ENCODE results near the gene XKR7.

XKR7 gene

DNA sequence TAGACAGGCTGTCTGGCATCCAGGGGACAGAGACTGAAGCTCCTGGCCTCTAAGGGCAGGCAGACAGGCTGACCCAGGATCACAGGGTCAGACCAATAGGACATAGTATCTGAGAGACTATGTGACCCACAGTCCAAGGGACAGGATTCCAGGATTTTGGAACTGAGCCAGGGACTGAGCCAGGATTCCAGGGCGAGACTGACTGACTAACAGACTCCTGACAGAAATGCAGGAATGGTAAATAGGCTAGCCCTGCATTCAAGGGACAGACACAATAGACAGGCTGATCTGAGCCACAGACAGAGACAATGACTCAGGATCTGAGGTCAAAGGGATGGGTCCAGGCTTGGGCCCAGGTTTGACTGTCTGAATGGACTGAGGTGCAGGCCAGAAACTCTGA lies 19.8 kb downstream of the XKR7 start:
- in situ Hi-C loops (cut with MboI; ENCODE audit: low sequenced_read_pairs, unreplicated experiment) = no loop called here
- TF ChIP-seq, protein P1, sequence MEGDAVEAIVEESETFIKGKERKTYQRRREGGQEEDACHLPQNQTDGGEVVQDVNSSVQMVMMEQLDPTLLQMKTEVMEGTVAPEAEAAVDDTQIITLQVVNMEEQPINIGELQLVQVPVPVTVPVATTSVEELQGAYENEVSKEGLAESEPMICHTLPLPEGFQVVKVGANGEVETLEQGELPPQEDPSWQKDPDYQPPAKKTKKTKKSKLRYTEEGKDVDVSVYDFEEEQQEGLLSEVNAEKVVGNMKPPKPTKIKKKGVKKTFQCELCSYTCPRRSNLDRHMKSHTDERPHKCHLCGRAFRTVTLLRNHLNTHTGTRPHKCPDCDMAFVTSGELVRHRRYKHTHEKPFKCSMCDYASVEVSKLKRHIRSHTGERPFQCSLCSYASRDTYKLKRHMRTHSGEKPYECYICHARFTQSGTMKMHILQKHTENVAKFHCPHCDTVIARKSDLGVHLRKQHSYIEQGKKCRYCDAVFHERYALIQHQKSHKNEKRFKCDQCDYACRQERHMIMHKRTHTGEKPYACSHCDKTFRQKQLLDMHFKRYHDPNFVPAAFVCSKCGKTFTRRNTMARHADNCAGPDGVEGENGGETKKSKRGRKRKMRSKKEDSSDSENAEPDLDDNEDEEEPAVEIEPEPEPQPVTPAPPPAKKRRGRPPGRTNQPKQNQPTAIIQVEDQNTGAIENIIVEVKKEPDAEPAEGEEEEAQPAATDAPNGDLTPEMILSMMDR (IDR thresholded peaks at IDR 0.05; ENCODE audit: borderline replicate concordance, control extremely low read depth, extremely low read depth, insufficient read depth, missing control alignments) = no peak
- DNase-seq (ENCODE audit: low spot score) = no peak

DNA sequence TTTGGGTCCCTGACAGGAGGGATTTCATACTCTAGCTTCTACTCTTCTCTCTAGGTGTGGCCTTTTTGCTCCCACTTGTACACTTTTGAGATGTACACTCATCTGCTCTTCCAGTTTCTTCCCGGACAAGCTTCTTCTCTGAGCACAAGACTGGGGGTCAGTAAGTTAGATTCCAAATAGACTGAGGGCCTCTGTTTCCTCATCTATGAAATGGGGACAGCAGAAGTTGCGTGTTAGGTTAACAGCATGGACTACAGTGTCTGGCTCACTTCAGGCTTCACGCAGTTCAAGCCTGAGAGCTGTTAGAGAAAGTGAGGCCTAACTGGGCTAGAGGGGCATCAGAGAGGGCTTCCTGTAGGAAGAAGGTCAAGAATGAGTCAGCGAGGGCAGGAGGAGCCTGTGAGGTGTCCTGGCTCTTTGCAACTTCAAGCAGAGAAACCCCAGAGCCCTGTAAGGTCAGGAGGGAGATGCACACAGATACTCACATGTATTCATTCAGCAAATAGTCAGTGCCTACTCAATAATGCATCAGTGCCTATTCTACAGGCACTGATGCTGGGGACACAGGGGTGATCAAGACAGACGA lies 20.6 kb downstream of the XKR7 start:
- TF ChIP-seq, protein P1 (IDR thresholded peaks at IDR 0.05; ENCODE audit: borderline replicate concordance, control extremely low read depth, extremely low read depth, insufficient read depth, missing control alignments) = no peak
- DNase-seq (ENCODE audit: low spot score) = no peak
- in situ Hi-C loops (cut with MboI; ENCODE audit: low sequenced_read_pairs, unreplicated experiment) = no loop called here

DNA sequence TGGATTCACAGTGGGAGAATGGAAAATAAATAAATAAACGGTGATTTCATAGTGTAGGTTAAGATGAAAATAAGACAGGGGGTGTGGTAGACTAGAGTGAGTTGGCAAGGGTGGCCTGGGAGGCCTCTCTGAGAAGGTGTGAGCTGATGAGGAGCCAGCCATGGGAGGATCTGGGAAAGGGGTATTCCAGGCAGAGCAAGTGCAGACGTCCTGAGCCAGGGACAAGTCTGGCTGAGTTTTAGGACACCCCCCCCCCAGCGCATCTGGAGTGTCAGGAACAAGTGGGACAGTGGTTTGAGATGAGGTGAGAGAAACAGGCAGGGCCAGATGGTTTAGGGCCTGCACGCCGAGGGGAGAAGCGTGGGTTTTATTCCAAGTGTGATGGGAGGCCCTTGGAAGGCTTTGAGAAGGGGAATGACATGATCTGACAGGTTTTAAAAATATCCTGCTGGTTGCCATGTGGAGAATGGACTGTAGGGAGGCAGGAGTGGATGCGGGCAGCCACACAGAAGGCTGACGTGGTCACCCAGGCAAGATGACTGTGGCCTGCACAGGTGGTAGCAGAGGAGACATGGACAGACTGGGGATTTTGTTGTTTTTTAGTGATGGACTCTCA lies 21.2 kb downstream of the XKR7 start:
- in situ Hi-C loops (cut with MboI; ENCODE audit: low sequenced_read_pairs, unreplicated experiment) = no loop called here
- TF ChIP-seq, protein P1 (IDR thresholded peaks at IDR 0.05; ENCODE audit: borderline replicate concordance, control extremely low read depth, extremely low read depth, insufficient read depth, missing control alignments) = no peak
- no peak for DNase-seq (ENCODE audit: low spot score)

DNA sequence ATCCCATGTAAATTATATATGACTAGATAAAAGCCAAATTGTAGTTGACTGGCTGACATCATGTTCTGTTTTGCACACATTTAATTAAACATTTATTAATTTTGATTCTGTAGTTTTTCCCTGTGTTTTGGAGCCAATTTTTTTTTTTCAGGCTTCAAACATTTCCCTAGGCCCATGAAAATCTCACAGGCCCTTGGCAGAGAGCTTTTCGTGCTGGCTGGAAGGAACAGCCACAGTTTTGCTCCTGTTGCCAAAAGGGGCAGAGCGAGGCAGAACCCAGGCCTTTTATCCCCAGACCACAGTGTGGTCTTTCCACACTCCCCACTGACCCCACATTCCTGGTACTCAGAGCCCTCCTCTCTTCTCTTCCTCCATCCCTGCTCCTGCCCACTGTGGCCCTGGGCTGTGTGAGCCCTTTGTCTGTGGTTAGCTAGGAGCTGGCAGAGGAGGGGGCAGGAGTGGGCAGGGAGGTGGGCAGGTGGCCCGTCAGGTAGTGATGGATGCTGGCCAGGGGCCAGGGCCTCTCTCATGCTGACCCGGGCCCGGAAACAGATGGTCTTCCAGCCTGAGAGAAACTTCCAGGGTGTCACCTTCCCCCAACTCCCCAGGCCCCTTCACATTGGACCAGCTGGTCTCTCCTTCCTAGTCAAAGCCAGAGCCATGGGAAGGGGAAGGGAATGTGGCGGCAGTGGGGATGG lies 22.8 kb downstream of the XKR7 start:
- in situ Hi-C loops (cut with MboI; ENCODE audit: low sequenced_read_pairs, unreplicated experiment) = no loop called here
- no peak for DNase-seq (ENCODE audit: low spot score)
- TF ChIP-seq, protein P1 (IDR thresholded peaks at IDR 0.05; ENCODE audit: borderline replicate concordance, control extremely low read depth, extremely low read depth, insufficient read depth, missing control alignments) = no peak

DNA sequence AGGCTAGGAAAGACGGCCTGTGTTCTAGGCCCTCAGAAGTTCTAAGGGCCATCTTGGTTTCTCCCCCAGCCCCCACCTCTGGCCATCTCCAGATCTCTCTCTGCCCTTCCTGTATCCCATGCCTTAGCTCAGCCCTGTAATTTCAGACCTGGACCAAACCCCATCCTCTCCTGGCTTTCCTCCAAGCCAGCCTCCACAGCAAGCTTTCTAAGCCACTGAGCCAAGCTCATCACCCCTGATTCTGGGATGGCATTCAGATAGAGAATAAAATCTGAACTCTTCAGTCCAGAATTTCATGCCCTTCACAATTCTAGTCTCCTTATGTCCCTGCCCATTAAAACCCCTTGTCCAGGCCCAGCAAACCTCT lies 23.4 kb downstream of the XKR7 start:
- in situ Hi-C loops (cut with MboI; ENCODE audit: low sequenced_read_pairs, unreplicated experiment) = no loop called here
- DNase-seq (ENCODE audit: low spot score) = no peak

DNA sequence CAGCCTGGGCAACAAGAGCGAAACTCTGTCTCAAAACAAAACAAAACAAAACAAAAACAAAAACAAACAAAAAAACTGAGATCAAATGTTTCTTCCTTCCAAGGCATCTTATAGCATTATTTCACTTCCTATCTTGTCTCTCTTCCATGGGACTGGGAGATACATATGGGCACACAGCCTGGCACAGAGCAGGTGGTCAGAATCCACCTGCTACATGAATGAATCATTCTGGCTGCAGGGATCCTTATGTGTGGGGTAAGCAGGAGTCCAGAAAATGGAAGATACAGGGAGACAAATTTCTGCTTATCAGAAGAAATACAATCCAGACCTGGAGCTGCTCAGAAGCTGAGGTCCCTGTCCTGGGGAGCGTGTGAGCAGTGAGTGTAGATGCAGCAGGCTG lies 24.1 kb downstream of the XKR7 start:
- in situ Hi-C loops (cut with MboI; ENCODE audit: low sequenced_read_pairs, unreplicated experiment) = no loop called here
- TF ChIP-seq, protein P1 (IDR thresholded peaks at IDR 0.05; ENCODE audit: borderline replicate concordance, control extremely low read depth, extremely low read depth, insufficient read depth, missing control alignments) = no peak
- no peak for DNase-seq (ENCODE audit: low spot score)

More for the DNA sequence above, 23.4 kb downstream of the XKR7 start:
- TF ChIP-seq, protein P1 (IDR thresholded peaks at IDR 0.05; ENCODE audit: borderline replicate concordance, control extremely low read depth, extremely low read depth, insufficient read depth, missing control alignments) = no peak
